NCI-H1092 treated with DMSO at 0.1 percent for 48 hours (cell line): ENCODE data around the gene B3GNT2.
"Not testable (repeated sequence)": the region's sequence is repeated elsewhere in the genome, so short reads cannot be mapped to it uniquely, and the experiment has no call there.

Experiments
- DNase-seq: peaks from one replicate; lab custom pipeline; 2025; lab: John Stamatoyannopoulos, UW

The B3GNT2 gene

GRCh38 chr2:62238236-62238635 is 42.3 kb downstream of the B3GNT2 start:
- DNase-seq, result no peak

GRCh38 chr2:62240546-62240945 is 44.6 kb downstream of the B3GNT2 start:
- no peak for DNase-seq

GRCh38 chr2:62243983-62244382 is 48.1 kb downstream of the B3GNT2 start:
- no peak for DNase-seq

- no peak for DNase-seq
Observed at GRCh38 chr2:62248226-62248625, 52.3 kb downstream of the B3GNT2 start.

- no peak for DNase-seq
Observed at GRCh38 chr2:62250239-62250638, 54.3 kb downstream of the B3GNT2 start.

- DNase-seq, result no peak
Observed at GRCh38 chr2:62254424-62255266, 58.7 kb downstream of the B3GNT2 start.

GRCh38 chr2:62257466-62257865 is 61.6 kb downstream of the B3GNT2 start:
- no peak for DNase-seq

GRCh38 chr2:62263076-62263715 is 67.3 kb downstream of the B3GNT2 start:
- DNase-seq, result no peak

GRCh38 chr2:62264186-62264585 is 68.3 kb downstream of the B3GNT2 start:
- no peak for DNase-seq

GRCh38 chr2:62265106-62265505 is 69.2 kb downstream of the B3GNT2 start:
- no peak for DNase-seq

- no peak for DNase-seq
Observed at GRCh38 chr2:62266433-62267038, 70.6 kb downstream of the B3GNT2 start.

GRCh38 chr2:62267696-62268095 is 71.8 kb downstream of the B3GNT2 start:
- no peak for DNase-seq

- not testable (repeated sequence) for DNase-seq
Observed at GRCh38 chr2:62268681-62269188, 72.8 kb downstream of the B3GNT2 start.

GRCh38 chr2:62270728-62271127 is 74.8 kb downstream of the B3GNT2 start:
- peak; percentile 4 for DNase-seq
